Uterus (tissue), 2 donors: ENCODE measurements around the gene FNDC11.

Experiments
- CTCF ChIP-seq, 4 experiments: fragments of 200-600 bp in 2 of 4; fragments of 450-650 bp in 2 of 4; sonication (generic) in 2 of 4; IDR thresholded peaks; one replicate each; pipeline ENCODE4 v1.5.1; 2016 to 2019; ENCODE audit warnings: antibody characterized with exemption in 4 of 4, mild to moderate bottlenecking in 2 of 4, moderate library complexity in 1 of 4
- POLR2A ChIP-seq, 2 donors: fragments of 450-650 bp; IDR thresholded peaks; one replicate each; pipeline ENCODE4 v1.6.1; 2016; ENCODE audit warnings: antibody characterized with exemption in 2 of 2, mild to moderate bottlenecking in 1 of 2, moderate library complexity in 1 of 2

- TF ChIP-seq CTCF (IDR thresholded peaks at IDR 0.05) (no peak), POLR2A (IDR thresholded peaks at IDR 0.05) (no peak)
Observed at GRCh38 chr20:63577317-63577894, 23.4 kb downstream of the FNDC11 start.
